GM23338 (cell line): ENCODE results near the gene SETBP1. TPM values are rescaled to one million over a fixed set of nuclear protein-coding genes. Genes with fewer than 3 reads are reported as not detected.

Experiments
- ATAC-seq: fragments of 200-7000 bp; cut with Tn5 transposase; 3 replicates; pipeline ENCODE4 v1.9.1; 2020
- DNase-seq: peaks from one replicate; pipeline ENCODE4 v3.0.0-alpha.2; 2015; ENCODE audit warnings: low spot score
- H2AFZ ChIP-seq: fragments of 200-600 bp; sonication (generic); 2 replicates; pipeline ENCODE4 v1.8.0; 2016; ENCODE audit warnings: antibody characterized with exemption, mild to moderate bottlenecking, moderate library complexity
- H3F3A ChIP-seq: fragments of 200-600 bp; sonication (generic); replicated peaks from 2 replicates; pipeline ENCODE4 v1.8.0; 2017; ENCODE audit warnings: antibody characterized with exemption, mixed run types, low read depth
- H3K27ac ChIP-seq: fragments of 200-600 bp; sonication (generic); 2 replicates; pipeline ENCODE4 v1.6.1; 2016; ENCODE audit warnings: low read depth
- H3K27me3 ChIP-seq: fragments of 200-600 bp; sonication (generic); 2 replicates; pipeline ENCODE4 v1.8.0; 2016; ENCODE audit warnings: mild to moderate bottlenecking, mixed run types, moderate library complexity; ENCODE audit not compliant: insufficient read depth
- H3K36me3 ChIP-seq: fragments of 200-600 bp; sonication (generic); 2 replicates; pipeline ENCODE4 v1.8.0; 2016; ENCODE audit warnings: mild to moderate bottlenecking; ENCODE audit not compliant: insufficient read depth
- H3K4me1 ChIP-seq: fragments of 200-600 bp; sonication (generic); 2 replicates; pipeline ENCODE4 v1.8.0; 2016; ENCODE audit warnings: mild to moderate bottlenecking, moderate library complexity; ENCODE audit not compliant: insufficient read depth
- H3K4me2 ChIP-seq: fragments of 200-600 bp; sonication (generic); 2 replicates; pipeline ENCODE4 v1.7.1; 2017; ENCODE audit warnings: mixed run types
- H3K4me3 ChIP-seq: fragments of 200-600 bp; sonication (generic); 2 replicates; pipeline ENCODE4 v1.6.1; 2016; ENCODE audit warnings: mixed run types
- H3K79me2 ChIP-seq: fragments of 200-600 bp; sonication (generic); replicated peaks from 2 replicates; pipeline ENCODE4 v1.8.0; 2017; ENCODE audit warnings: mild to moderate bottlenecking; ENCODE audit not compliant: insufficient read depth
- H3K9me2 ChIP-seq: fragments of 200-600 bp; sonication (generic); 2 replicates; pipeline ENCODE4 v1.8.0; 2017; ENCODE audit not compliant: insufficient read depth
- H4K20me1 ChIP-seq: fragments of 200-600 bp; sonication (generic); replicated peaks from 2 replicates; pipeline ENCODE4 v1.8.0; 2017; ENCODE audit warnings: mild to moderate bottlenecking; ENCODE audit not compliant: insufficient read depth
- H3K27ac Mint-ChIP-seq: 2 replicates; pipeline ENCODE4 v1.8.0; 2020; ENCODE audit warnings: inconsistent platforms, mild to moderate bottlenecking, moderate library complexity, mixed read lengths
- H3K27me3 Mint-ChIP-seq: 3 replicates; pipeline ENCODE4 v1.8.0; 2022; ENCODE audit warnings: low read depth, mild to moderate bottlenecking, moderate library complexity, mixed read lengths, inconsistent platforms; ENCODE audit not compliant: insufficient read depth, poor library complexity
- H3K36me3 Mint-ChIP-seq: 3 replicates; pipeline ENCODE4 v1.8.0; 2021; ENCODE audit warnings: low read depth, mild to moderate bottlenecking, inconsistent platforms, moderate library complexity, mixed read lengths
- H3K4me1 Mint-ChIP-seq: 3 replicates; pipeline ENCODE4 v1.8.0; 2020; ENCODE audit warnings: mild to moderate bottlenecking, inconsistent platforms, mixed read lengths
- H3K4me3 Mint-ChIP-seq: 3 replicates; pipeline ENCODE4 v1.8.0; 2021; ENCODE audit warnings: moderate library complexity, mild to moderate bottlenecking, inconsistent platforms, mixed read lengths
- H3K9me3 Mint-ChIP-seq: 3 replicates; pipeline ENCODE4 v1.8.0; 2020; ENCODE audit warnings: moderate library complexity, mild to moderate bottlenecking, inconsistent platforms, mixed read lengths
- CTCF ChIP-seq, 2 experiments: fragments of 200-600 bp in 1 of 2; sonication (generic) in 1 of 2; conservative IDR thresholded peaks; 2 replicates each; pipeline versions ENCODE4 v1.5.1 to v1.6.1; 2016 to 2017; ENCODE audit warnings: antibody characterized with exemption in 2 of 2, low read depth in 2 of 2, mild to moderate bottlenecking in 2 of 2, moderate library complexity in 1 of 2
- ETS1 ChIP-seq: IDR thresholded peaks from 2 replicates; pipeline ENCODE4 v1.6.1; 2016; ENCODE audit warnings: antibody characterized with exemption
- EZH2phosphoT487 ChIP-seq: fragments of 200-600 bp; sonication (generic); IDR thresholded peaks from one replicate; pipeline ENCODE4 v1.8.1; 2018; ENCODE audit warnings: antibody characterized with exemption; ENCODE audit not compliant: unreplicated experiment
- JUNB ChIP-seq: IDR thresholded peaks from one replicate; pipeline ENCODE4 v1.6.1; 2016; ENCODE audit warnings: antibody characterized with exemption; ENCODE audit not compliant: unreplicated experiment
- NANOG ChIP-seq: IDR thresholded peaks from 2 replicates; pipeline ENCODE4 v1.6.1; 2016; ENCODE audit warnings: antibody characterized with exemption, borderline replicate concordance
- POLR2AphosphoS5 ChIP-seq: IDR thresholded peaks from 2 replicates; pipeline ENCODE4 v1.6.1; 2016; ENCODE audit warnings: antibody characterized with exemption, low read depth
- REST ChIP-seq: IDR thresholded peaks from one replicate; pipeline ENCODE4 v1.6.1; 2018; ENCODE audit warnings: antibody characterized with exemption; ENCODE audit not compliant: unreplicated experiment
- STAT1 ChIP-seq: IDR thresholded peaks from one replicate; pipeline ENCODE4 v1.6.1; 2016; ENCODE audit warnings: antibody characterized with exemption; ENCODE audit not compliant: unreplicated experiment
- ZNF114 ChIP-seq: fragments of 250-450 bp; sonication (Bioruptor Pico); IDR thresholded peaks from 2 replicates; pipeline ENCODE4 v1.5.0; 2020; ENCODE audit warnings: mild to moderate bottlenecking, moderate library complexity
- ZNF331 ChIP-seq: fragments of 250-450 bp; sonication (Bioruptor Pico); IDR thresholded peaks from 2 replicates; pipeline ENCODE4 v1.5.0; 2020; ENCODE audit warnings: low read depth, mild to moderate bottlenecking, moderate library complexity
- polyA plus RNA-seq: library from polyadenylated mRNA; unstranded; fragments of >200 nt; fragmentation: Nextera tagmentation; extraction: Ambion mirVana; gene quantifications from 2 replicates; pipeline ENCODE4 v1.2.1, GENCODE V29; 2016
- total RNA-seq: library from RNA; depleted of rRNA; stranded (reverse); fragments of >200 nt; shearing (Covaris generic); gene quantifications from 2 replicates; pipeline ENCODE4 v1.2.3, GENCODE V29; 2014

SETBP1 gene
- total and polyA plus RNA-seq, 2 experiments from 2014 or later: 1.6 to 5.5 TPM

- TF ChIP-seq REST (no peak), ETS1 (no peak), ZNF331 (CRISPR knock-in tag) (no peak), ZNF114 (no peak), POLR2AphosphoS5 (no peak), NANOG (no peak), JUNB (no peak), STAT1 (no peak), CTCF (conservative IDR thresholded peaks at IDR 0.05; ENCODE audit: low read depth in 2 of 2) (no peak), EZH2phosphoT487 (no peak)
Measured at GRCh38 chr18:44880170-44880569, 199.5 kb downstream of the SETBP1 start (continued).

GRCh38 chr18:44881461-44882162 is 200.9 kb downstream of the SETBP1 start:
- peaks cover 11% of the 10 kb centered on the region for H3K4me1 ChIP-seq
- H3K9me2 ChIP-seq: peaks cover 15% of the 10 kb centered on the region; the same call in 1 of the 2 replicates
- peaks cover 17% of the 10 kb centered on the region for H3K4me1 Mint-ChIP-seq
- ATAC-seq: no peak; the same call in 2 of the 3 replicates
- peaks cover 5% of the 10 kb centered on the region; the same call in 1 of the 3 replicates for H3K36me3 Mint-ChIP-seq
- no peaks in the 10 kb centered on the region for H3K79me2 ChIP-seq
- no peaks in the 10 kb centered on the region for H3K27me3 ChIP-seq
- H3K9me3 Mint-ChIP-seq: peaks cover 9% of the 10 kb centered on the region
- no peak overlapping the region for H3K4me2 ChIP-seq
- no peak overlapping the region for H3K4me3 ChIP-seq
- no peak overlapping the region for H3K4me3 Mint-ChIP-seq
- H3K36me3 ChIP-seq: no peaks in the 10 kb centered on the region
- H3K27me3 Mint-ChIP-seq: peaks cover 6% of the 10 kb centered on the region
- no peak overlapping the region for H3K27ac ChIP-seq
- H3F3A ChIP-seq: no peaks in the 10 kb centered on the region
- H3K27ac Mint-ChIP-seq: no peak overlapping the region
- no peaks in the 10 kb centered on the region for H4K20me1 ChIP-seq
- no peak overlapping the region for H2AFZ ChIP-seq
- DNase-seq: no peak
- no peak for TF ChIP-seq REST
